CD4-positive, alpha-beta T cell treated with Interleukin-21 for 1 hour (primary cell): ENCODE results near the gene PTPRN2.

ENCODE experiments used
- DNase-seq: peaks from one replicate; pipeline ENCODE4 v3.0.0-alpha.2; 2020

The PTPRN2 gene

GRCh38 chr7:157690058-157690832, 897.4 kb downstream of the PTPRN2 start:
- DNase-seq = no peak

GRCh38 chr7:157689269-157690057, 898.2 kb downstream of the PTPRN2 start:
- DNase-seq = no peak

DNA sequence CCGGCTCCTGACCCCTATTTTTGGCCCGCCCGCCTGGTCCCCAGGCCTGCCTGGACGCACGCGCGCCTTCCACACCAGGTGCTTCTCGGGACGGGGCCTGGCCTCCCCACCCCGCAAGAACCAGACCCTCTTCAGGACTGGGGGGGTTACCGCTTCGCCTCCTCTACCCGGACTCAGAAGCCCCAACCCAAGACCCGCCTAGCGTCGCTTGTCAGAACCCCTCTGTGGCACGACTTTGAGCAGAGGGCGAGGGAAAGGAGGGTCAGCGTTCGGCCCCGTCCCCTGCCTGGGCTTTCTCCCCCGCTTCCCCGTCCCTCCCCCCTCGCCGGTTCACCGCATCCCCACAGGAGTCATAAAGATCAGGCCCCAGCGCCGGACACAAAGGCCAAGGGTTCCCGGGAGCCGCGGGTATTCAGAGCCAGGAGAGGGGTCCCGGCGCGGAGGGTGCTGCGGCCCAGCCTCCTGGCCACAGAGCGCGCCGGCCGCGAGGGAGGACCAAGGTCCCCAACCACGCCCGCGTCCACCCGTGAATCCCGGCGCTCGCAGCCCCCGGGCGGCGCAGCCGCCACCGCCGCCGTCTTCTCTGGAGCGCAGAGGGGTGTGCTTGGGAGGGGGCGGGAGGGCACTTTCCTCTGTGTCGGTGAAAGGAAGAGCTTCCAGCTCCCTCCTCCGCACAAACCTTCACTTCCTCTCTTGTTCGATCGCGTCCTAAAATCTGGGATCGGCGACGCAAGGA, 898.9 kb downstream of the PTPRN2 start:
- no peak for DNase-seq

- no peak for DNase-seq
Measured at GRCh38 chr7:157687845-157688532, 899.6 kb downstream of the PTPRN2 start.

DNA sequence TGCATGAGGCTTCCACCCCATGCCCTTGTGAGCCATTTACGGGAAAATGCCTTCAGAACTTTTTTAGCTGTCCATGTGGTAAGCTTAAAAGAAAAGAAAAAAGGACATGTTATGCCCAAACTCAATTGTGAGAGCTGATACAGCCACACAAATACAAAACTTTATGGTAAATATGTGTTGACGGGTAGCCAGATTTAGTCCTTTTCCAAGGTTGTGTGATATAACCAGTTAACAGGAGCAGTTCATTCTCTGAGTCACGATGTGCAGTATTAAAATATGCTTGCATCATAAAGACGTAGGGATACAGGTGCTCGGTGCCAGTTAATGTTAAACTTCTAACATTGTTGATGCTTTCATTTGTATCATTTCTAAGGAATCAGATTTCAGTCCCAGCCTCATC, 900.5 kb downstream of the PTPRN2 start:
- no peak for DNase-seq

GRCh38 chr7:157686285-157686894, 901.2 kb downstream of the PTPRN2 start:
- DNase-seq = no peak

GRCh38 chr7:157685430-157686284, 902.0 kb downstream of the PTPRN2 start:
- DNase-seq = no peak

DNA sequence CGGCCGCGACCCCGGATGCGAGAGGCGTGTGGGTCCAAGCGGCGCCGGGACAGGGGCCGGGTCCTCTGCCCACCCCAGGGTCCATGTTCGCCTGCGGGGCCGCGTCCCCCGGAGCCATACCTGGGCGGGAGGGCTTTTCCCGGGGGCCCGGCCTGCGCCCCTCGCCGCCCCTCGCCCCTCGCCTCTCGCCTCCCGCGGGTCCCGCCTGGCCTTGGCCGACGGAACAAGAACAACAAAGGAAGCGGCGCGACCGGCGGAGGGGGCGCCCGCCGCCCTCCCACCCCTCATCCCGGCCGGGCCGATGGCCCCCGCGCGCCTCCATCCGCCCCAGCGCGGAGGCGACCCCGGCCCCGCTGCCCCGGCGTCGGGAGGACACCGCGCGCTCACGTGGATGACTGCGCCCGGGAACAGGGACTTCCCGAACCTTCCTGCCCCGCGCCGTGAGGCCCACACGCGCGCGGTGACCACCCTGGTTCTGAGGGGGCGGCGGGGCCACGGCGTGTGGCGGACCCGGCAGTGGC, 902.7 kb downstream of the PTPRN2 start:
- DNase-seq = no peak

GRCh38 chr7:157684157-157684908, 903.3 kb downstream of the PTPRN2 start:
- DNase-seq = no peak

- DNase-seq = no peak
Measured at GRCh38 chr7:157683747-157684156, 903.9 kb downstream of the PTPRN2 start.

- no peak for DNase-seq
Measured at GRCh38 chr7:157682946-157683746, 904.5 kb downstream of the PTPRN2 start.

- DNase-seq = no peak
Measured at GRCh38 chr7:157682064-157682945, 905.3 kb downstream of the PTPRN2 start.

DNA sequence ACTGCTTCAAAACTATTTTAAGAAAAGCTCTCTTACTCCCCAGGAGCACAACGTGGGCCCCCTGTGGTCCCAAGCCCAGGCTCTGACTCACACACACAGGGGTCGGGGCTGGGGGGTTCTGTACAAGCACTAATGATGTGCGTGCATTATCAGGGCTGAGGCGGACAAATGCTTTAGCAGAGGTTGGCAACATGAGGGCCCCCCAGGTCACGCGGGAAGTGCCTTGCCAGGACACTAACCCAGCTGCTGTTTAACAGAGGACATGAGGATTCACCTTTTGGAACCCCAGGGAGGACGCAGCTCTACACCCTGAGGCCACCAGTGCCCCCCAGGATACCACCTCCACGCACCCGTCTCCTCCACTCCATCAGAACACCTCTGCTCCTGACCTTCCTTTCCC, 908.0 kb downstream of the PTPRN2 start:
- DNase-seq = no peak

DNA sequence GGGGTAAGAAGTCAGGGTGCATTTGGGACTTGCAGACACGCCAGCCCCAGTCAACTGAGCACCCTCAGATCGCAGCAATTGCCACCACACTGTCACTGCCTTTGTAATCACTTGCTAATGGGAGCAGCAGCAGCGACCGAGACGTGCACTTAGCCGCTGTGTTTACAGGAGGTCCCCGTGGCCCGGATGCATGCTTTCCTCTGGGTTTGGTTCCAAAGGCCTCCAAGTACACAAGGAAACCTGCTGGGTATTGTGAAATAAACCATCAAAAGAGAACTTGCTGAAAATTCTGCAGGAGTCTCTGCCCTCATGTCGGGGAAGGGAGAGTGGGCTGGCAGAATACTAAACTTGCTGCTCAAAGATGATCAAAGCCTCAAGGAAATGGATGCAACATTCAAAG, 909.1 kb downstream of the PTPRN2 start:
- no peak for DNase-seq

GRCh38 chr7:157676456-157677255, 911.0 kb downstream of the PTPRN2 start:
- no peak for DNase-seq

DNA sequence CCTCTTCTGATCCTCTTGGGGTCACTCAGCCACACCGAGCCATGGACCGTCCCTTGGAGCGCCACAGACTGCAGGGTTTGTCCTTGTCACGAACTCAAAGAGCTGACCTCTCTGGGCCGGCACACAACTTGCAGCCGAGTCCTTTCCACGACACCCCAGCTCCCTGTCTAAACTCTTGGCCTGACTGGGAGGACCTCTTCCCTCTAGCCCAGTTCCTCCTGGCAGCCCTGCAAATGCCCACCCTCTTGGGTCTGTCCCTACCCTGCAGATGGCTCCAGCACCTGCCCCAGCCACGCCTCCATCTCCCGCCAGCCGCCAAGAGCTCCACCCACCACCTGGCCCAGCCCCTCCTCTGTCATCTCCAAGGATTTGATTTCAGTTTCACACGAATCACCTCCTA, 911.6 kb downstream of the PTPRN2 start:
- DNase-seq = no peak

DNA sequence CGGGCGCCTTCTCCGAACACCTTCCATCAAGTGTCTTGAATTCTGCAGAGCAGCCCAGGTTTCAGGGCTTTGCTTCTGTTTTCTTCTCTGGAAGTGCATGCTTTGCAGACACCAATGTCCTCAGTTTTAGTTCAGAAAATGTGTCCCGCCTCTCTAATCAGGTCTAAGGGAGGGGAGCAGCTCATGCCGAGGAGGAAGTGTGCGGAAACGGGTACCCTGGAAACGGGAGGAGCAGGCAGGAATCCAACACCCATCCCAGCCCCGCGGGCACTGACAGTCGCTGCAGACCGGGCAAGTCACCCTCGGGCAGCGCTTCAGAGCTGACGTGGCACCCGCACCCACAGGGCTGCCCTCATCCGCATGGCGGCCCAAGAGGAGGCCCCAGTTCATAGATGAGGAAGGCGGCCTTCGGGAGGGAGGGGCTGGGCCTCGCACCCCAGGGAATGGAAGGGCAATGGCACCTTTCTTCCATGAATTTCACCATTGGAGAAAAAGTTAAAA, 912.1 kb downstream of the PTPRN2 start:
- no peak for DNase-seq
